Heart left ventricle (tissue), 13 donors: ENCODE data around the gene PRMT9.

Experiments
- POLR2A ChIP-seq, 2 donors: fragments of 450-650 bp; IDR thresholded peaks; one replicate each; pipeline ENCODE4 v1.6.1; 2017; ENCODE audit warnings: antibody characterized with exemption in 2 of 2, mild to moderate bottlenecking in 2 of 2, moderate library complexity in 2 of 2
- TF ChIP-seq, protein P1 (sequence below), 12 donors: fragments of 200-600 bp; sonication (generic) in 4 of 12; IDR thresholded peaks; one replicate each; pipeline versions ENCODE4 v1.5.0 to v1.8.0; 2018 to 2022; ENCODE audit warnings: antibody characterized with exemption in 12 of 12, mild to moderate bottlenecking in 5 of 12
- donor health status: ischemic (EF 13 %, LVEDD 7.1; RV severe dilation, severe dysfunction).
- donor health status: DM: no; HTN: yes; CAD: no.
- donor health status: DM: no; HTN: no; CAD: no.
- donor health status: ischemic (EF 25% LVEDD 6.9; RV normal size, moderate dysfunction).
- donor health status: ischemic (EF 25% LVEDD 5.7; RV mildly dilated, moderate dysfunction).
- donor health status: ischemic (EF 35%, LVEDD 5.7; RV mildly dilated, moderate dysfunction).
- donor health status: nonischemic (EF 11% LVEDD 7.7; RV severe dilation, severe dysfunction).
- donor health status: DM: yes; HTN: yes; CAD: no.
- donor health status: PGD.
- donor health status: ischemic (EF 29% LVEDD 5.4; RV normal size, mild dysfunction).
- donor health status: nonischemic (EF 23%, LVEDD 6.1; RV moderate dilation, normal function).

DNA sequence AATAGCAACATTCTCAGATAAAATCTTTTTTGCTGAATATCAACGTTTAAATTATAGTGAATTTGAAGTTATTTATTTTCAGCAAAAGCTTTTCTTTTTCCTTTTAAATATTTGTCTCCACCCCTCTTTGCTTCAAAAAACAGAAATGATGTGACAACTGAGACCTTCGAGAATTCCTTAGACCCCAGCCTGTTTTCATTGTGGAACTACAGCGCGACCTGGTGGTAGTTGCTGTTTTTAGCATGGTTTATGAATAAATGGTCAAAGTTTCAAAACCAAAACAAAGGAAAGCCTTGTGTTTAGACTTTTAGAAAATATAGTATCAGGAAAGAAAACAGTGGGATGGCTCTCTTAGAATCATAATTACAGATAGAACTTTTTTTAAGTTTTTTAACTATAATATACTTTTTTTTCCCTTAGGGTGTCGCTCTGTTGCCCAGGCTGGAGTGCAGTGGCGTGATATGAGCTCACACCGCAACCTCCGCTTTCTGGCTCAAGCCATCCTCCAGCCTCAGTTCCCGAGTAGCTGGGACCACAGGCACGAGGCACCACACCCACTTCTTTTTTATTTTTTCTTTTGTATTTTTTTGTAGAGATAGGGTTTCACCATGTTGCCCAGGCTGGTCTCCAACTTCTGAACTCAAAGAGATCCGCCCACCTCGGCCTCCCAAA lies 93.6 kb downstream of the PRMT9 start:
- TF ChIP-seq, protein P1, sequence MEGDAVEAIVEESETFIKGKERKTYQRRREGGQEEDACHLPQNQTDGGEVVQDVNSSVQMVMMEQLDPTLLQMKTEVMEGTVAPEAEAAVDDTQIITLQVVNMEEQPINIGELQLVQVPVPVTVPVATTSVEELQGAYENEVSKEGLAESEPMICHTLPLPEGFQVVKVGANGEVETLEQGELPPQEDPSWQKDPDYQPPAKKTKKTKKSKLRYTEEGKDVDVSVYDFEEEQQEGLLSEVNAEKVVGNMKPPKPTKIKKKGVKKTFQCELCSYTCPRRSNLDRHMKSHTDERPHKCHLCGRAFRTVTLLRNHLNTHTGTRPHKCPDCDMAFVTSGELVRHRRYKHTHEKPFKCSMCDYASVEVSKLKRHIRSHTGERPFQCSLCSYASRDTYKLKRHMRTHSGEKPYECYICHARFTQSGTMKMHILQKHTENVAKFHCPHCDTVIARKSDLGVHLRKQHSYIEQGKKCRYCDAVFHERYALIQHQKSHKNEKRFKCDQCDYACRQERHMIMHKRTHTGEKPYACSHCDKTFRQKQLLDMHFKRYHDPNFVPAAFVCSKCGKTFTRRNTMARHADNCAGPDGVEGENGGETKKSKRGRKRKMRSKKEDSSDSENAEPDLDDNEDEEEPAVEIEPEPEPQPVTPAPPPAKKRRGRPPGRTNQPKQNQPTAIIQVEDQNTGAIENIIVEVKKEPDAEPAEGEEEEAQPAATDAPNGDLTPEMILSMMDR (IDR thresholded peaks at IDR 0.05) = peak; percentile 54 to 83 (median 71)
- TF ChIP-seq POLR2A (IDR thresholded peaks at IDR 0.05) = no peak
